Thyroid gland (tissue), 4 donors: ENCODE results near the gene GPR25.

Source experiments
- CTCF ChIP-seq, 6 experiments: fragments of 200-600 bp in 3 of 6; fragments of 450-650 bp in 3 of 6; sonication (generic) in 3 of 6; IDR thresholded peaks; one replicate each; pipeline ENCODE4 v1.5.1; 2016 to 2019; ENCODE audit warnings: antibody characterized with exemption in 6 of 6, mild to moderate bottlenecking in 2 of 6, inconsistent platforms in 1 of 6, moderate library complexity in 1 of 6
- POLR2A ChIP-seq, 2 donors: fragments of 450-650 bp; IDR thresholded peaks; one replicate each; pipeline ENCODE4 v1.6.1; 2017; ENCODE audit warnings: antibody characterized with exemption in 2 of 2, mild to moderate bottlenecking in 2 of 2, moderate library complexity in 1 of 2

DNA sequence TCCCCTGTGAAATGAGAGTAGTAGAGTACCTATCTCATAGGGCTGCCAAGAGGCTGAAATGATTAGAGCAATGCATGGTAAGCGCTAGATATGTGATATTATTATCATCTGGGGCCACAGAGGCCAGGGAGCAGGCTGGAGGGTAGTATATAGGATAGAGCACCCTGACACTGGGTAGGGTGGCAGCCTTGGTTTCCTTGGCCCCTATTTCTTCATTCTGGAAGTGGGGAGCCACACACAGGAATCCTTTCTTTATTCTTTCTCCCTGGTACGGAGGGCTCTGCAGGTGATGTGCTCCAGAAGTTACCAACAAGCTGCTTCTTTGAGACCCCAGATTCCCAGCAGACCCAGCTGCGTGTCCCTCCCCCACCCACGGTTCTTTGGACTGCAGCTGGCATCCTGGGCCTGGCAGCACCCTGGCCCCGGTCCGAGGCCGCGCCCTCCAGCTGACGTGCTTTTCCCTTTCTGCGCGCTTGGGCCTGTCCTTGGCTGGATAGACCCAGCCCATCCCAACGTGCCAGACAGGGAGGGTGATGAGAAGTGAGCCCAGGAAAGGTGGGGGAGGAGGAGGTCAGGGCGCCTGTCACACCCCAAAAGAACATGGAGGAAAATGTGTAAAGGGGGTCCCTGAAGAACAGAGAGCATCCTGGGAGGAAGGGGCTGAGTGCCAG is 40.1 kb downstream of the GPR25 start:
- TF ChIP-seq CTCF (IDR thresholded peaks at IDR 0.05) = no peak
- TF ChIP-seq POLR2A (IDR thresholded peaks at IDR 0.05) = no peak
